ENCODE results near the gene EIPR1. TPM values are rescaled to one million over a fixed set of nuclear protein-coding genes. Genes with fewer than 3 reads are reported as not detected.

The EIPR1 gene
- total RNA-seq, 4 donors from 2014 or later, result 13.8 to 19.0 (median 15.3) TPM

GRCh38 chr2:3341336-3341735, 36.3 kb downstream of the EIPR1 start:
- no peak for DNase-seq (ENCODE audit: extremely low spot score)
- Histone ChIP-seq H3K36me3 (peaks cover 0 to 19% (median 2%) of the 10 kb centered on the region in 4 donors), H3K27me3 (no peaks in the 10 kb centered on the region), H3K4me3 (no peak overlapping the region), H3K9me3 (no peaks in the 10 kb centered on the region), H3K4me1 (no peaks in the 10 kb centered on the region), H3K27ac (replicated peaks in 1 of 4) (no peak overlapping the region)
- TF ChIP-seq EP300 (IDR thresholded peaks at IDR 0.05) (no peak), POLR2AphosphoS5 (IDR thresholded peaks at IDR 0.05) (no peak), CTCF (IDR thresholded peaks at IDR 0.05) (no peak), POLR2A (IDR thresholded peaks at IDR 0.05; ENCODE audit: low read depth) (no peak)
- 94% methylated on average over 8 of the region's 8 CpGs for WGBS
- intact Hi-C loops (cut with DNase I), result no loop called here

GRCh38 chr2:3340144-3340543, 37.5 kb downstream of the EIPR1 start:
- 99% methylated on average over 10 of the region's 10 CpGs for WGBS
- H3K27me3 ChIP-seq, result no peaks in the 10 kb centered on the region
- intact Hi-C loops (cut with DNase I), result no loop called here

GRCh38 chr2:3338340-3338739, 39.3 kb downstream of the EIPR1 start:
- H3K36me3 ChIP-seq, result peaks cover 0 to 20% (median 8%) of the 10 kb centered on the region in 4 donors
- no peaks in the 10 kb centered on the region for H3K9me3 ChIP-seq
- TF ChIP-seq POLR2A (IDR thresholded peaks at IDR 0.05; ENCODE audit: low read depth), result no peak
- TF ChIP-seq CTCF (IDR thresholded peaks at IDR 0.05), result no peak
- no peak for TF ChIP-seq EP300 (IDR thresholded peaks at IDR 0.05)
- no peak for TF ChIP-seq POLR2AphosphoS5 (IDR thresholded peaks at IDR 0.05)
- no peaks in the 10 kb centered on the region for H3K27me3 ChIP-seq
- no peak overlapping the region for H3K4me3 ChIP-seq
- H3K27ac ChIP-seq (replicated peaks in 1 of 4), result no peak overlapping the region
- H3K4me1 ChIP-seq, result peaks cover 0 to 15% (median 9%) of the 10 kb centered on the region in 4 donors
- intact Hi-C loops (cut with DNase I), result no loop called here
- 93% methylated on average over 10 of the region's 10 CpGs for WGBS
- DNase-seq (ENCODE audit: extremely low spot score), result no peak

More at GRCh38 chr2:3340144-3340543, 37.5 kb downstream of the EIPR1 start:
- H3K36me3 ChIP-seq, result peaks cover 0 to 15% (median 7%) of the 10 kb centered on the region in 4 donors
- TF ChIP-seq POLR2AphosphoS5 (IDR thresholded peaks at IDR 0.05), result no peak
- no peak for TF ChIP-seq POLR2A (IDR thresholded peaks at IDR 0.05; ENCODE audit: low read depth)
- TF ChIP-seq CTCF (IDR thresholded peaks at IDR 0.05), result no peak
- TF ChIP-seq EP300 (IDR thresholded peaks at IDR 0.05), result no peak
- no peaks in the 10 kb centered on the region for H3K9me3 ChIP-seq
- H3K4me1 ChIP-seq, result peaks cover 0 to 3% (median 2%) of the 10 kb centered on the region in 4 donors
- H3K27ac ChIP-seq (replicated peaks in 1 of 4), result no peak overlapping the region
- no peak for DNase-seq (ENCODE audit: extremely low spot score)
- H3K4me3 ChIP-seq, result no peak overlapping the region

GRCh38 chr2:3336844-3337243, 40.8 kb downstream of the EIPR1 start:
- no peak overlapping the region for H3K27ac ChIP-seq (replicated peaks in 1 of 4)
- WGBS, result 90% methylated on average over 2 of the region's 2 CpGs
- DNase-seq (ENCODE audit: extremely low spot score), result no peak
- H3K9me3 ChIP-seq, result no peaks in the 10 kb centered on the region
- TF ChIP-seq EP300 (IDR thresholded peaks at IDR 0.05) (no peak), CTCF (IDR thresholded peaks at IDR 0.05) (no peak), POLR2A (IDR thresholded peaks at IDR 0.05; ENCODE audit: low read depth) (no peak), POLR2AphosphoS5 (IDR thresholded peaks at IDR 0.05) (no peak)
- H3K4me3 ChIP-seq, result no peak overlapping the region
- intact Hi-C loops (cut with DNase I), result no loop called here
- peaks cover 0 to 27% (median 11%) of the 10 kb centered on the region in 4 donors for H3K36me3 ChIP-seq
- peaks cover 0 to 15% (median 9%) of the 10 kb centered on the region in 4 donors for H3K4me1 ChIP-seq
- no peaks in the 10 kb centered on the region for H3K27me3 ChIP-seq

Data from esophagus muscularis mucosa (tissue), 4 donors.